SJCRH30 (cell line): ENCODE measurements around the gene KDM1B. TPM values are rescaled to one million over a fixed set of nuclear protein-coding genes. Genes with fewer than 3 reads are reported as not detected.

Experiments
- DNase-seq, 2 experiments: peaks; one replicate each; pipeline ENCODE4 v3.0.0-alpha.2; 2015 to 2020
- H3K27ac ChIP-seq: fragments of 250-450 bp; sonication (Bioruptor Pico); 2 replicates; pipeline ENCODE4 v1.5.1; 2020; ENCODE audit warnings: mild to moderate bottlenecking, moderate library complexity
- H3K27me3 ChIP-seq: fragments of 250-450 bp; sonication (Bioruptor Pico); 2 replicates; pipeline ENCODE4 v1.5.1; 2020; ENCODE audit warnings: mild to moderate bottlenecking, moderate library complexity
- H3K36me3 ChIP-seq: fragments of 250-450 bp; sonication (Bioruptor Pico); 2 replicates; pipeline ENCODE4 v1.5.1; 2020; ENCODE audit warnings: mild to moderate bottlenecking, moderate library complexity
- H3K4me1 ChIP-seq: fragments of 250-450 bp; sonication (Bioruptor Pico); 2 replicates; pipeline ENCODE4 v1.5.1; 2020; ENCODE audit warnings: mild to moderate bottlenecking, moderate library complexity
- H3K4me3 ChIP-seq: fragments of 250-450 bp; sonication (Bioruptor Pico); 2 replicates; pipeline ENCODE4 v1.5.1; 2020; ENCODE audit warnings: mild to moderate bottlenecking, moderate library complexity
- H3K9me3 ChIP-seq: fragments of 250-450 bp; sonication (Bioruptor Pico); replicated peaks from 2 replicates; pipeline ENCODE4 v1.5.1; 2020; ENCODE audit warnings: mild to moderate bottlenecking, moderate library complexity
- total RNA-seq: library from RNA; depleted of rRNA; stranded (reverse); fragments of >200 nt; shearing (Covaris generic); gene quantifications from 2 replicates; pipeline ENCODE4 v1.2.3, GENCODE V29; 2014; rRNA removed

The KDM1B gene
- total RNA-seq, 1 experiment from 2014 or later, result 6.9 TPM

- H3K27me3 ChIP-seq, result no peaks in the 10 kb centered on the region
- DNase-seq, result no peak
- H3K27ac ChIP-seq, result peak overlapping the region; percentile 91
- peaks cover 13% of the 10 kb centered on the region for H3K4me1 ChIP-seq
- H3K4me3 ChIP-seq, result peak overlapping the region; percentile 98
- peaks cover 24% of the 10 kb centered on the region for H3K36me3 ChIP-seq
- H3K9me3 ChIP-seq, result no peaks in the 10 kb centered on the region
Measured at GRCh38 chr6:18264923-18265377, 109.7 kb downstream of the KDM1B start.

- H3K36me3 ChIP-seq, result peaks cover 22% of the 10 kb centered on the region
Measured at GRCh38 chr6:18265787-18266522, 110.7 kb downstream of the KDM1B start.

GRCh38 chr6:18266523-18266912, 111.3 kb downstream of the KDM1B start:
- DNase-seq, result no peak
- Histone ChIP-seq H3K27me3 (no peaks in the 10 kb centered on the region), H3K4me3 (no peak overlapping the region), H3K27ac (no peak overlapping the region), H3K4me1 (peaks cover 5% of the 10 kb centered on the region; the same call in 1 of the 2 replicates), H3K36me3 (peaks cover 17% of the 10 kb centered on the region), H3K9me3 (no peaks in the 10 kb centered on the region)

More at GRCh38 chr6:18265787-18266522, 110.7 kb downstream of the KDM1B start:
- H3K4me1 ChIP-seq, result peaks cover 8% of the 10 kb centered on the region; the same call in 1 of the 2 replicates
- no peak overlapping the region for H3K27ac ChIP-seq
- no peaks in the 10 kb centered on the region for H3K9me3 ChIP-seq
- no peak for DNase-seq
- no peaks in the 10 kb centered on the region for H3K27me3 ChIP-seq
- H3K4me3 ChIP-seq, result no peak overlapping the region

GRCh38 chr6:18268066-18268465, 112.8 kb downstream of the KDM1B start:
- Histone ChIP-seq H3K27ac (no peak overlapping the region), H3K27me3 (no peaks in the 10 kb centered on the region), H3K36me3 (peaks cover 5% of the 10 kb centered on the region), H3K4me3 (no peak overlapping the region), H3K4me1 (0 out of 2 replicates have a peak, but pooled peaks cover 3% of the 10 kb centered on the region), H3K9me3 (no peaks in the 10 kb centered on the region)
- DNase-seq, result no peak

- Histone ChIP-seq H3K27ac (no peak overlapping the region), H3K27me3 (no peaks in the 10 kb centered on the region), H3K4me1 (0 out of 2 replicates have a peak, but pooled peaks cover 3% of the 10 kb centered on the region), H3K36me3 (no peaks in the 10 kb centered on the region), H3K4me3 (no peak overlapping the region), H3K9me3 (no peaks in the 10 kb centered on the region)
- peak in 1 of 2 experiments; percentile 34 for DNase-seq
Measured at GRCh38 chr6:18269253-18269652, 114.0 kb downstream of the KDM1B start.

- no peak for DNase-seq
- Histone ChIP-seq H3K9me3 (no peaks in the 10 kb centered on the region), H3K4me1 (0 out of 2 replicates have a peak, but pooled peaks cover 3% of the 10 kb centered on the region), H3K27ac (no peak overlapping the region), H3K4me3 (no peak overlapping the region), H3K36me3 (no peaks in the 10 kb centered on the region), H3K27me3 (no peaks in the 10 kb centered on the region)
Measured at GRCh38 chr6:18269717-18270116, 114.5 kb downstream of the KDM1B start.

- DNase-seq, result no peak
- no peak overlapping the region for H3K4me3 ChIP-seq
- no peaks in the 10 kb centered on the region for H3K36me3 ChIP-seq
- no peaks in the 10 kb centered on the region for H3K27me3 ChIP-seq
- H3K9me3 ChIP-seq, result no peaks in the 10 kb centered on the region
- no peak overlapping the region for H3K27ac ChIP-seq
- H3K4me1 ChIP-seq, result 0 out of 2 replicates have a peak, but pooled peaks cover 3% of the 10 kb centered on the region
Measured at GRCh38 chr6:18270216-18270615, 115.0 kb downstream of the KDM1B start.

Other genes with a start within 250 kb of the KDM1B start
- 13.3 and 18.9 TPM in 2 replicates for gene KIF13A, start 167.8 kb upstream of the KDM1B start, total RNA-seq
- gene NHLRC1, start 32.7 kb upstream of the KDM1B start, total RNA-seq, result not detected in 2 replicates
- gene TPMT, start 345 bp upstream of the KDM1B start, total RNA-seq, result 8.1 and 9.6 TPM in 2 replicates
- gene DEK, start 109.1 kb downstream of the KDM1B start, total RNA-seq, result 129 and 142 TPM in 2 replicates
- 0.05 and 0.20 TPM in 2 replicates for gene RNF144B, start 231.9 kb downstream of the KDM1B start, total RNA-seq